OCI-LY1 (cell line): ENCODE data around the gene LPCAT1.

Source experiments
- CTCF ChIP-seq: fragments of 200-600 bp; sonication (generic), shearing (Covaris generic); IDR thresholded peaks from 2 replicates; pipeline ENCODE4 v1.5.1; 2017; ENCODE audit warnings: mild to moderate bottlenecking, antibody characterized with exemption, low read length, moderate library complexity, mixed read lengths
- EZH2 ChIP-seq: fragments of 200-600 bp; sonication (generic), shearing (Covaris generic); IDR thresholded peaks from 2 replicates; pipeline ENCODE4 v1.8.0; 2017; ENCODE audit warnings: borderline replicate concordance, mixed run types, mild to moderate bottlenecking, antibody characterized with exemption, low read length, moderate library complexity, mixed read lengths

DNA sequence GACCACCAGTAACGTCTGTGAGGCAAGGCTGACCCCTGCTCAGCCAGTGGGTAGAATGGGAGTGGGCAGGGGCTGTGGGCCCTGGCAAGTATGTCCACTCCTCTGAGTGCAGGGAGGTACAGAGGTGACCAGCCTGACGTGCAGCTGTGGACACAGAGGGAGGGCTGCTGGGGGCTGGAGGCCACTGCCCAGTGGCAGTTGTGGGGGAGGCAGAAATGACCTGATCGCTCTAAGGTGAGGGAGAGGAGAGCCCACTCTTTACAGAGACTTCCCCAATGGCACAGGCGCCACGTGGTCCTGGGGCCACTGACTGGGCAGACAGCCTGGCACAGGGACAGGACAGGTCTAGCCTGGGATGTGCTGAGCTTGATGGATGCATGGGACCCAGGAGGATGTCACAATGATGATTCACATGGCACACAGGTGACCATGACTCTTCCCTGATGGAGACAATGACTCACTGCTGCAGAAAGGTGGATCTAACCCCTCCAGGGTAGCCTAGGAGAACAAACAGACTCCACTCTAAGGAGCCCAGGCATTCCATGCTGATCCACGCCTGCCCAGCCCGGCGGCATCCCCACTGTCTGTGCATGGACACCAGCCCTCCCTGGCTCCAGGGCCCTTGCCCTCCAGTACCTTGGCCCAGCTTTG is 7.7 kb downstream of the LPCAT1 start:
- TF ChIP-seq CTCF = no peak
- TF ChIP-seq EZH2 = no peak
